Panc1 (cell line): Measurements from ENCODE around the gene SELENOS. TPM values are rescaled to one million over a fixed set of nuclear protein-coding genes. Genes with fewer than 3 reads are reported as not detected.
A peak's percentile ranks its signal among the peaks of the same experiment; 100 is the strongest.

Source experiments
- ATAC-seq: fragments of 200-7000 bp; cut with Tn5 transposase; 2 replicates; pipeline ENCODE4 v1.9.1; 2020; ENCODE audit warnings: mild to moderate bottlenecking, moderate library complexity
- BruUV-seq: library from RNA; stranded (reverse); fragments of 400-500 nt; replicated peaks from 2 replicates; lab custom pipeline; 2021; lab: Mats Ljungman, UMichigan
- CTCF ChIA-PET: fragments of 300-600 bp; sonication (Branson Sonifier 250); formaldehyde crosslinking; loops from one replicate; lab custom pipeline; 2022; ENCODE audit warnings: antibody characterized with exemption; lab: Charles Lee
- POLR2A ChIA-PET: fragments of 300-600 bp; sonication (Branson Sonifier 250); formaldehyde crosslinking; loops from one replicate; lab custom pipeline; 2022; ENCODE audit warnings: antibody characterized with exemption; lab: Charles Lee
- DNase-seq: peaks from one replicate; pipeline ENCODE4 v3.0.0-alpha.2; 2010; ENCODE audit warnings: low read depth, low spot score
- H3K27ac ChIP-seq: 2 replicates; pipeline ENCODE4 v1.5.1; 2011; ENCODE audit warnings: mild to moderate bottlenecking, low read length, inconsistent platforms
- H3K27me3 ChIP-seq: fragments of 200-500 bp; sonication (Bioruptor generic); 2 replicates; pipeline ENCODE4 v1.6.0; 2014; ENCODE audit warnings: low read length, inconsistent platforms; ENCODE audit not compliant: control insufficient read depth, insufficient read depth
- H3K36me3 ChIP-seq: fragments of 200-500 bp; sonication (Bioruptor generic); 2 replicates; pipeline ENCODE4 v1.5.1; 2014; ENCODE audit warnings: inconsistent platforms, mild to moderate bottlenecking, low read length, moderate library complexity; ENCODE audit not compliant: control insufficient read depth, insufficient read depth
- H3K4me1 ChIP-seq: 2 replicates; pipeline ENCODE4 v1.5.1; 2011; ENCODE audit warnings: inconsistent platforms, mild to moderate bottlenecking, low read length, moderate library complexity; ENCODE audit not compliant: control insufficient read depth, insufficient read depth
- H3K4me3 ChIP-seq, 2 experiments: 2 replicates each; pipeline ENCODE4 v1.5.1; 2011 to 2012; ENCODE audit warnings: low read depth in 2 of 2, low read length in 2 of 2, mild to moderate bottlenecking in 2 of 2, inconsistent platforms in 1 of 2, moderate library complexity in 1 of 2
- H3K9me3 ChIP-seq: fragments of 200-500 bp; sonication (Bioruptor generic); 2 replicates; pipeline ENCODE4 v1.5.1; 2014; ENCODE audit warnings: low read depth, mild to moderate bottlenecking, inconsistent platforms, low read length, moderate library complexity; ENCODE audit not compliant: control insufficient read depth, insufficient read depth
- POLR2AphosphoS5 ChIP-seq: IDR thresholded peaks from 2 replicates; pipeline ENCODE4 v1.6.1; 2012; ENCODE audit warnings: mild to moderate bottlenecking, low read depth, low read length, moderate library complexity
- SIN3A ChIP-seq: IDR thresholded peaks from 2 replicates; pipeline ENCODE4 v1.6.1; 2012; ENCODE audit warnings: low read depth, mild to moderate bottlenecking, low read length, moderate library complexity, borderline replicate concordance; ENCODE audit not compliant: insufficient read depth
- TCF7L2 ChIP-seq: IDR thresholded peaks from 2 replicates; pipeline ENCODE4 v1.6.1; 2011; ENCODE audit warnings: mild to moderate bottlenecking, low read depth, low read length, inconsistent platforms
- in situ Hi-C: cut with HindIII; loops from 2 replicates; pipeline ENCODE4 v1.10.0; 2016; ENCODE audit warnings: low sequenced_read_pairs, low pct_unique_long_range_greater_than_20kb
- intact Hi-C: fragments of 100-400 bp; cut with micrococcal nuclease; formaldehyde crosslinking; loops from one replicate; pipeline ENCODE4 v1.10.0; 2022; ENCODE audit not compliant: unreplicated experiment
- total RNA-seq: library from RNA; stranded (reverse); gene quantifications from one replicate; pipeline ENCODE4 v1.2.1, GENCODE V29; 2021; ENCODE audit not compliant: unreplicated experiment
- TF ChIP-seq, protein P1 (sequence below), 2 experiments: IDR thresholded peaks; 2 replicates each; pipeline ENCODE4 v1.6.1; 2011 to 2012; ENCODE audit warnings: low read depth in 2 of 2, control low read depth in 1 of 2, low read length in 1 of 2, mild to moderate bottlenecking in 1 of 2, moderate library complexity in 1 of 2; ENCODE audit not compliant: insufficient read depth in 1 of 2
- TF ChIP-seq, protein P2 (sequence below): fragments of 450-650 bp; IDR thresholded peaks from 2 replicates; pipeline ENCODE4 v1.5.1; 2017; ENCODE audit warnings: mild to moderate bottlenecking

Gene SELENOS
- total RNA-seq, 1 experiment from 2014 or later: 74.9 TPM

DNA sequence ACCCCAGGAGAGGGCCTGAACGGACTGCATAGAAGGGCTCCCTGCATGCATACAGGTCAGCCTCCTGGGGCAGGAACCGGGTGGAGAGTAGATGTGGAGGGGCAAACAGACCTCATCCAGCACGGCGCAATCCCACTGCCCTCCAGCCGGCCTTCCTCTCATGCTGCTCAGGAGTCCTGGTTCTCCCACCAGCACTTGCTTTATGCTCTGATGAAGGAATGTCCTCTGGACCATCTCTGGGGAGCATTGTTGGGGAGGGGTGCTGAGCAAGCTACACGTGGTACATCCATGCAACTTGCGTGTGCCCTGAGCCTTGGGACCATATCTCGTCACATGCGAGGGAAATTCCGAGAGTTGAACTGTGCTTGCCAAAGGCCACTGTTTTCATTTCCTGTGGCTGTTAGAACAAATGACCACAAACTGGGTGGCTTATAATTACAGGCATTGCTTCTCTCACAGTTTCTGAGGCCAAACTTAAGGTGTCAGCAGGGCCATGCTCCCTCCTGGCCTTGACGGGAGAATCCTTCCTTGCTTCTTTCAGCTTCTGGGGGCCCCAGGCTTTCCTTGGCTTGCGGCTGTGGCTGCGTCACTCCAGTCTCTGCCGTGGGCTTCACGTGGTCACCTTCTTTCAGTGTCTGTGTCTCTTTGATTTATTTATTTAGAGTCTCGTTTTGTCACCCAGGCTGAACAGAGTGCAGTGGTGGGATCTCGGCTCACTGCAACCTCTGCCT is 12.2 kb downstream of the SELENOS start:
- ATAC-seq: peak; percentile 2; the same call in 1 of the 2 replicates
- CTCF ChIA-PET: no interaction called here
- POLR2A ChIA-PET: no interaction called here
- Histone ChIP-seq H3K27me3 (no peaks in the 10 kb centered on the region), H3K4me1 (peaks cover 3% of the 10 kb centered on the region; the same call in 1 of the 2 replicates), H3K27ac (no peak overlapping the region), H3K9me3 (no peaks in the 10 kb centered on the region), H3K4me3 (no peak overlapping the region), H3K36me3 (no peaks in the 10 kb centered on the region)
- TF ChIP-seq TCF7L2 (no peak), SIN3A (no peak), POLR2AphosphoS5 (no peak)
- TF ChIP-seq, protein P1, sequence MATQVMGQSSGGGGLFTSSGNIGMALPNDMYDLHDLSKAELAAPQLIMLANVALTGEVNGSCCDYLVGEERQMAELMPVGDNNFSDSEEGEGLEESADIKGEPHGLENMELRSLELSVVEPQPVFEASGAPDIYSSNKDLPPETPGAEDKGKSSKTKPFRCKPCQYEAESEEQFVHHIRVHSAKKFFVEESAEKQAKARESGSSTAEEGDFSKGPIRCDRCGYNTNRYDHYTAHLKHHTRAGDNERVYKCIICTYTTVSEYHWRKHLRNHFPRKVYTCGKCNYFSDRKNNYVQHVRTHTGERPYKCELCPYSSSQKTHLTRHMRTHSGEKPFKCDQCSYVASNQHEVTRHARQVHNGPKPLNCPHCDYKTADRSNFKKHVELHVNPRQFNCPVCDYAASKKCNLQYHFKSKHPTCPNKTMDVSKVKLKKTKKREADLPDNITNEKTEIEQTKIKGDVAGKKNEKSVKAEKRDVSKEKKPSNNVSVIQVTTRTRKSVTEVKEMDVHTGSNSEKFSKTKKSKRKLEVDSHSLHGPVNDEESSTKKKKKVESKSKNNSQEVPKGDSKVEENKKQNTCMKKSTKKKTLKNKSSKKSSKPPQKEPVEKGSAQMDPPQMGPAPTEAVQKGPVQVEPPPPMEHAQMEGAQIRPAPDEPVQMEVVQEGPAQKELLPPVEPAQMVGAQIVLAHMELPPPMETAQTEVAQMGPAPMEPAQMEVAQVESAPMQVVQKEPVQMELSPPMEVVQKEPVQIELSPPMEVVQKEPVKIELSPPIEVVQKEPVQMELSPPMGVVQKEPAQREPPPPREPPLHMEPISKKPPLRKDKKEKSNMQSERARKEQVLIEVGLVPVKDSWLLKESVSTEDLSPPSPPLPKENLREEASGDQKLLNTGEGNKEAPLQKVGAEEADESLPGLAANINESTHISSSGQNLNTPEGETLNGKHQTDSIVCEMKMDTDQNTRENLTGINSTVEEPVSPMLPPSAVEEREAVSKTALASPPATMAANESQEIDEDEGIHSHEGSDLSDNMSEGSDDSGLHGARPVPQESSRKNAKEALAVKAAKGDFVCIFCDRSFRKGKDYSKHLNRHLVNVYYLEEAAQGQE (IDR thresholded peaks at IDR 0.05; ENCODE audit: insufficient read depth in 1 of 2, low read depth in 2 of 2, low read length in 1 of 2): no peak
- TF ChIP-seq, protein P2, sequence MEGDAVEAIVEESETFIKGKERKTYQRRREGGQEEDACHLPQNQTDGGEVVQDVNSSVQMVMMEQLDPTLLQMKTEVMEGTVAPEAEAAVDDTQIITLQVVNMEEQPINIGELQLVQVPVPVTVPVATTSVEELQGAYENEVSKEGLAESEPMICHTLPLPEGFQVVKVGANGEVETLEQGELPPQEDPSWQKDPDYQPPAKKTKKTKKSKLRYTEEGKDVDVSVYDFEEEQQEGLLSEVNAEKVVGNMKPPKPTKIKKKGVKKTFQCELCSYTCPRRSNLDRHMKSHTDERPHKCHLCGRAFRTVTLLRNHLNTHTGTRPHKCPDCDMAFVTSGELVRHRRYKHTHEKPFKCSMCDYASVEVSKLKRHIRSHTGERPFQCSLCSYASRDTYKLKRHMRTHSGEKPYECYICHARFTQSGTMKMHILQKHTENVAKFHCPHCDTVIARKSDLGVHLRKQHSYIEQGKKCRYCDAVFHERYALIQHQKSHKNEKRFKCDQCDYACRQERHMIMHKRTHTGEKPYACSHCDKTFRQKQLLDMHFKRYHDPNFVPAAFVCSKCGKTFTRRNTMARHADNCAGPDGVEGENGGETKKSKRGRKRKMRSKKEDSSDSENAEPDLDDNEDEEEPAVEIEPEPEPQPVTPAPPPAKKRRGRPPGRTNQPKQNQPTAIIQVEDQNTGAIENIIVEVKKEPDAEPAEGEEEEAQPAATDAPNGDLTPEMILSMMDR: no peak
- no peak for DNase-seq
- intact Hi-C loops: no loop called here
- BruUV-seq: no TSS peak
- in situ Hi-C loops: no loop called here

DNA sequence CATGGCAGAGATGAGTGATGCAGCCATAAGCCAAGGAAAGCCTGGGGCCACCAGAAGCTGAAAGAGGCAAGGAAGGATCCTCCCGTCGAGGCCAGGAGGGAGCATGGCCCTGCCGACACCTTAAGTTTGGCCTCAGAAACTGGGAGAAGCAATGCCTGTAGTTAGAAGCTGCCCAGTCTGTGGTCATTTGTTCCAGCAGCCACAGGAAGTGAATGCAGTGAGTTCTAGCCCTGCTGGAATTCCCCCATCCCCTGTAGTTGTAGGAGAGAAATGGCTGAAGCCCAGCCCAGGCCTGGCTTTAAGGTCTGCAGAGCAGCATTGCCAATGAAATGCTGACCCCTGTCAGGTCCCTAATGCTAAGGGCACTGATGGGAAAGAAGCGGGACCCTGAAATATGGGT is 13.3 kb downstream of the SELENOS start:
- ATAC-seq: peak; percentile 19; the same call in 1 of the 2 replicates
- Histone ChIP-seq H3K4me3 (no peak overlapping the region), H3K36me3 (no peaks in the 10 kb centered on the region), H3K27me3 (no peaks in the 10 kb centered on the region), H3K9me3 (no peaks in the 10 kb centered on the region), H3K4me1 (peaks cover 3% of the 10 kb centered on the region; the same call in 1 of the 2 replicates), H3K27ac (no peak overlapping the region)
- POLR2A ChIA-PET: no interaction called here
- in situ Hi-C loops (no loop called here), intact Hi-C loops (no loop called here)
- CTCF ChIA-PET: no interaction called here
- TF ChIP-seq SIN3A (no peak), POLR2AphosphoS5 (no peak), TCF7L2 (no peak)
- TF ChIP-seq, protein P2: no peak
- TF ChIP-seq, protein P1 (IDR thresholded peaks at IDR 0.05; ENCODE audit: insufficient read depth in 1 of 2, low read depth in 2 of 2, low read length in 1 of 2): no peak
- no peak for DNase-seq
- no TSS peak for BruUV-seq
